Body of pancreas (tissue), 4 donors: ENCODE results near the gene HPRT1. TPM values are rescaled to one million over a fixed set of nuclear protein-coding genes. Genes with fewer than 3 reads are reported as not detected.
A peak's percentile ranks its signal among the peaks of the same experiment; 100 is the strongest.

Experiments
- ATAC-seq: fragments of 150-250 bp; one replicate; pipeline ENCODE4 v1.9.1; 2016
- DNase-seq, 4 donors: peaks; one replicate each; pipeline ENCODE4 v3.0.0-alpha.2; 2019
- H3K27ac ChIP-seq, 4 donors: fragments of 200-600 bp; sonication (generic); 1 replicate in 3 of 4; 2 replicates in 1 of 4; pipeline versions ENCODE4 v1.5.1 to v1.6.1; 2016 to 2019; ENCODE audit warnings: mild to moderate bottlenecking in 1 of 4, mixed read lengths in 1 of 4, moderate library complexity in 1 of 4
- H3K27me3 ChIP-seq, 2 donors: fragments of 200-600 bp; sonication (generic); one replicate each; pipeline ENCODE4 v1.6.0; 2016; ENCODE audit warnings: mild to moderate bottlenecking in 1 of 2
- H3K36me3 ChIP-seq, 2 donors: fragments of 200-600 bp; sonication (generic); replicated peaks in 1 of 2; 2 replicates each; pipeline ENCODE4 v1.5.1; 2016; ENCODE audit warnings: low read depth in 2 of 2; ENCODE audit not compliant: insufficient read depth in 1 of 2
- H3K4me1 ChIP-seq: fragments of 200-600 bp; sonication (generic); one replicate; pipeline ENCODE4 v1.6.0; 2016
- H3K4me3 ChIP-seq, 2 donors: fragments of 200-600 bp; sonication (generic); 1 replicate in 1 of 2; 2 replicates in 1 of 2; pipeline ENCODE4 v1.5.1; 2016 to 2019
- H3K9me3 ChIP-seq, 3 donors: fragments of 200-600 bp; sonication (generic); 1 replicate in 2 of 3; 2 replicates in 1 of 3; pipeline ENCODE4 v1.5.1; 2016
- CTCF ChIP-seq, 7 experiments: fragments of 450-650 bp in 4 of 7; fragments of 200-600 bp in 3 of 7; sonication (generic) in 3 of 7; IDR thresholded peaks; one replicate each; pipeline ENCODE4 v1.5.1; 2016 to 2019; ENCODE audit warnings: antibody characterized with exemption in 7 of 7
- POLR2A ChIP-seq, 3 donors: fragments of 450-650 bp; IDR thresholded peaks; one replicate each; pipeline ENCODE4 v1.6.1; 2016; ENCODE audit warnings: antibody characterized with exemption in 3 of 3, mild to moderate bottlenecking in 2 of 3
- WGBS, 2 donors: methylation state at CpG; one replicate each; pipeline ENCODE4 v1.1.5; 2017; 5-methylcytosine and 5-hydroxymethylcytosine counted together
- intact Hi-C: fragments of 100-400 bp; cut with DNase I; formaldehyde crosslinking; loops from one replicate; pipeline ENCODE4 v1.15.1; 2023
- total RNA-seq, 2 donors: library from RNA; depleted of rRNA; stranded (reverse); fragments of >200 nt; gene quantifications; one replicate each; pipeline ENCODE4 v1.1.0, GENCODE V29; 2016

Gene HPRT1
- total RNA-seq, 2 donors from 2014 or later, result 15.8 to 18.7 TPM

GRCh38 chrX:134502686-134503085 is 42.7 kb downstream of the HPRT1 start:
- H3K36me3 ChIP-seq, result no peaks in the 10 kb centered on the region
- intact Hi-C loops, result no loop called here
- no peak overlapping the region for H3K4me3 ChIP-seq
- no peak for ATAC-seq
- H3K9me3 ChIP-seq, result no peaks in the 10 kb centered on the region
- no peaks in the 10 kb centered on the region for H3K4me1 ChIP-seq
- TF ChIP-seq CTCF (IDR thresholded peaks at IDR 0.05) (no peak), POLR2A (IDR thresholded peaks at IDR 0.05) (no peak)
- H3K27me3 ChIP-seq, result no peaks in the 10 kb centered on the region
- no peak for DNase-seq
- H3K27ac ChIP-seq, result no peak overlapping the region

GRCh38 chrX:134512566-134512965 is 52.6 kb downstream of the HPRT1 start:
- no peak overlapping the region for H3K4me3 ChIP-seq
- WGBS, 2 donors, result 81 to 90% methylated on average over 5 of the region's 9 CpGs
- ATAC-seq (no peak), DNase-seq (no peak)
- intact Hi-C loops, result no loop called here
- H3K4me1 ChIP-seq, result no peaks in the 10 kb centered on the region
- H3K27me3 ChIP-seq, result no peaks in the 10 kb centered on the region
- no peak overlapping the region for H3K27ac ChIP-seq
- no peaks in the 10 kb centered on the region for H3K9me3 ChIP-seq
- TF ChIP-seq CTCF (IDR thresholded peaks at IDR 0.05) (no peak), POLR2A (IDR thresholded peaks at IDR 0.05) (no peak)
- H3K36me3 ChIP-seq, result no peaks in the 10 kb centered on the region

GRCh38 chrX:134513091-134513490 is 53.1 kb downstream of the HPRT1 start:
- intact Hi-C loops, result no loop called here

GRCh38 chrX:134520860-134521390 is 61.0 kb downstream of the HPRT1 start:
- Histone ChIP-seq H3K27ac (no peak overlapping the region), H3K27me3 (no peaks in the 10 kb centered on the region), H3K9me3 (no peaks in the 10 kb centered on the region), H3K4me1 (no peaks in the 10 kb centered on the region), H3K4me3 (no peak overlapping the region), H3K36me3 (no peaks in the 10 kb centered on the region)
- WGBS, 2 donors, result 71 to 96% methylated on average over 2 of the region's 3 CpGs
- DNase-seq (peak in 3 of 4 donors; percentile 18 to 41 (median 32)), ATAC-seq (peak; percentile 47)
- intact Hi-C loops, result no loop called here
- TF ChIP-seq POLR2A (IDR thresholded peaks at IDR 0.05) (no peak), CTCF (IDR thresholded peaks at IDR 0.05) (peak; percentile 15 to 57 (median 41))

More at GRCh38 chrX:134513091-134513490, 53.1 kb downstream of the HPRT1 start:
- no peaks in the 10 kb centered on the region for H3K4me1 ChIP-seq
- H3K4me3 ChIP-seq, result no peak overlapping the region
- H3K36me3 ChIP-seq, result no peaks in the 10 kb centered on the region
- no peak for DNase-seq
- H3K27ac ChIP-seq, result no peak overlapping the region
- H3K9me3 ChIP-seq, result no peaks in the 10 kb centered on the region
- WGBS, 2 donors, result 85 to 96% methylated on average over 2 of the region's 3 CpGs
- no peaks in the 10 kb centered on the region for H3K27me3 ChIP-seq
- TF ChIP-seq POLR2A (IDR thresholded peaks at IDR 0.05), result no peak
- TF ChIP-seq CTCF (IDR thresholded peaks at IDR 0.05), result no peak
- ATAC-seq, result no peak

GRCh38 chrX:134524181-134524580 is 64.2 kb downstream of the HPRT1 start:
- 93 to 98% methylated on average over 6 of the region's 6 CpGs for WGBS, 2 donors
- TF ChIP-seq POLR2A (IDR thresholded peaks at IDR 0.05) (no peak), CTCF (IDR thresholded peaks at IDR 0.05) (no peak)
- ATAC-seq (no peak), DNase-seq (no peak)
- H3K36me3 ChIP-seq, result no peaks in the 10 kb centered on the region
- no peaks in the 10 kb centered on the region for H3K4me1 ChIP-seq
- H3K27ac ChIP-seq, result no peak overlapping the region
- intact Hi-C loops, result no loop called here
- no peaks in the 10 kb centered on the region for H3K9me3 ChIP-seq
- H3K27me3 ChIP-seq, result no peaks in the 10 kb centered on the region
- no peak overlapping the region for H3K4me3 ChIP-seq
